K562 (cell line): Measurements from ENCODE around the gene TMEM135. TPM values are rescaled to one million over a fixed set of nuclear protein-coding genes. Genes with fewer than 3 reads are reported as not detected.

ENCODE experiments used
- DNMT1 ChIP-seq: fragments of 450-650 bp; IDR thresholded peaks from 2 replicates; pipeline ENCODE4 v1.6.1; 2016; ENCODE audit warnings: antibody characterized with exemption, mild to moderate bottlenecking
- ESRRA ChIP-seq: fragments of 450-650 bp; IDR thresholded peaks from 2 replicates; pipeline ENCODE4 v1.6.1; 2014; ENCODE audit warnings: low read depth, mild to moderate bottlenecking, moderate library complexity, borderline replicate concordance
- L3MBTL2 ChIP-seq: fragments of 450-650 bp; IDR thresholded peaks from 2 replicates; pipeline ENCODE4 v1.6.1; 2016; ENCODE audit warnings: mild to moderate bottlenecking, moderate library complexity
- MAFF ChIP-seq: IDR thresholded peaks from 2 replicates; pipeline ENCODE4 v1.6.1; 2012; ENCODE audit warnings: low read length, improper control_type of control experiment
- NBN ChIP-seq: fragments of 450-650 bp; IDR thresholded peaks from 2 replicates; pipeline ENCODE4 v1.6.1; 2016; ENCODE audit warnings: low read depth, mild to moderate bottlenecking
- NFATC3 ChIP-seq: fragments of 450-650 bp; IDR thresholded peaks from 2 replicates; pipeline ENCODE4 v1.6.1; 2017; ENCODE audit warnings: mild to moderate bottlenecking
- NFE2 ChIP-seq: IDR thresholded peaks from 2 replicates; pipeline ENCODE4 v1.6.1; 2014; ENCODE audit warnings: antibody characterized with exemption, low read depth
- NFIC ChIP-seq: fragments of 450-650 bp; IDR thresholded peaks from 2 replicates; pipeline ENCODE4 v1.6.1; 2017; ENCODE audit warnings: mild to moderate bottlenecking, inconsistent platforms
- NR2C1 ChIP-seq, 2 experiments: fragments of 450-650 bp; IDR thresholded peaks; 2 replicates each; pipeline ENCODE4 v1.6.1; 2017; ENCODE audit warnings: mild to moderate bottlenecking in 2 of 2, antibody characterized with exemption in 1 of 2, inconsistent platforms in 1 of 2, missing compliant biosample characterization in 1 of 2, missing genetic modification characterization in 1 of 2
- RBM14 ChIP-seq: fragments of 200-400 bp; formaldehyde crosslinking; IDR thresholded peaks from 2 replicates; pipeline ENCODE4 v1.6.1; 2018; ENCODE audit warnings: low read depth, mild to moderate bottlenecking, low read length, moderate library complexity, borderline replicate concordance; ENCODE audit not compliant: insufficient read depth
- RCOR1 ChIP-seq, 2 experiments: IDR thresholded peaks; 2 replicates each; pipeline ENCODE4 v1.6.1; 2012; ENCODE audit warnings: low read depth in 2 of 2, low read length in 2 of 2, borderline replicate concordance in 1 of 2, improper control_type of control experiment in 1 of 2
- RNF2 ChIP-seq: sonication (generic); IDR thresholded peaks from 2 replicates; pipeline ENCODE4 v1.6.1; 2016
- SMARCA4 ChIP-seq: fragments of 450-650 bp; IDR thresholded peaks from 2 replicates; pipeline ENCODE4 v1.6.1; 2016
- WHSC1 ChIP-seq: IDR thresholded peaks from one replicate; pipeline ENCODE4 v1.6.1; 2012; ENCODE audit warnings: low read length, control low read depth, inconsistent platforms
- XRCC5 ChIP-seq: fragments of 200-400 bp; formaldehyde crosslinking; IDR thresholded peaks from 2 replicates; pipeline ENCODE4 v1.6.1; 2017; ENCODE audit warnings: low read depth, mild to moderate bottlenecking, low read length
- ZKSCAN3 ChIP-seq: fragments of 250-450 bp; sonication (Bioruptor Pico); IDR thresholded peaks from 2 replicates; pipeline ENCODE4 v1.4.0; 2020
- polyA plus RNA-seq, 8 experiments: library from polyadenylated mRNA; depleted of rRNA in 4 of 8; stranded (reverse) in 5 of 8; unstranded in 3 of 8; fragments of >200 nt; fragmentation: Nextera tagmentation in 2 of 8; fragmentation: Illumina TruSeq in 1 of 8; extraction: Ambion mirVana in 2 of 8; extraction: Trizol in 1 of 8; gene quantifications; 2 replicates each; pipeline versions ENCODE4 v1.2.1 to v1.2.3, GENCODE V29; 2011 to 2014; ENCODE audit warnings: inconsistent platforms in 1 of 8, missing spikeins in 1 of 8
- total RNA-seq, 7 experiments: library from RNA; depleted of rRNA in 6 of 7; stranded (reverse); fragments of >200 nt in 6 of 7; fragmentation: Illumina TruSeq in 2 of 7; extraction: Trizol in 2 of 7; gene quantifications; 2 replicates each; pipeline versions ENCODE4 v1.2.1 to v1.2.3, GENCODE V29; 2011 to 2021; ENCODE audit warnings: low replicate concordance in 1 of 7
- TF ChIP-seq, protein P1 (sequence below): fragments of 450-650 bp; IDR thresholded peaks from 2 replicates; pipeline ENCODE4 v1.6.1; 2016
- TF ChIP-seq, protein P2 (sequence below): sonication (generic); formaldehyde crosslinking; IDR thresholded peaks from 2 replicates; pipeline ENCODE4 v1.8.0; 2022; ENCODE audit warnings: mild to moderate bottlenecking, missing genetic modification reagents
- TF ChIP-seq, protein P3 (sequence below): fragments of 450-650 bp; formaldehyde crosslinking; IDR thresholded peaks from 2 replicates; pipeline ENCODE4 v1.4.0; 2022; ENCODE audit warnings: missing genetic modification characterization
- TF ChIP-seq, protein P4 (sequence below): fragments of 250-450 bp; sonication (Bioruptor Pico); IDR thresholded peaks from 2 replicates; pipeline ENCODE4 v1.4.0; 2020; ENCODE audit warnings: mild to moderate bottlenecking, moderate library complexity
- TF ChIP-seq, protein P5 (sequence below): fragments of 450-650 bp; IDR thresholded peaks from 2 replicates; pipeline ENCODE4 v1.6.1; 2017; ENCODE audit warnings: antibody characterized with exemption, mild to moderate bottlenecking

TMEM135 gene
- total and polyA plus RNA-seq, 9 of the 15 experiments (the other 6 are each of a cell fraction or from before 2014, with no cell fraction given) = 17.3 to 53.6 (median 24.9) TPM

DNA sequence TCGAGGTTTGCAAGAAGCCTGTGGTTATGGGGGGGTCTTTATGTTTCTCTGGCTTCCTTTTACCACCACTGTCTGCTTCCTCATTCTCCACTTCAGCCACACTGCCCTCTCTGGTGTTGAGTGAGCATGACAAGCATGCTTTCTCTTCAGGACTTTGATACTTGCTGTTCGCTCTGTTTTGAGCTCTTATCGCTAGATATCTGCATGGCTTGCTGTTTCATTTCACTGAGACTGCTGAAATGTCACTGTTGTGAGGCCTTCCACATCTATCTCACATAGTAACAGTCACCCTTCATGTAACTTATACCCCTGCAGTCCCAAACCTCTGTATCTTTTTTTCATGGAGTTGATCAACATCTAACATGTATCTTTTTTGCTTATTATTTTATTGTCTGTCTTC is 59.8 kb downstream of the TMEM135 start (continued):
- no peak for TF ChIP-seq WHSC1
- TF ChIP-seq RCOR1 (IDR thresholded peaks at IDR 0.05; ENCODE audit: borderline replicate concordance in 1 of 2, low read depth in 2 of 2, low read length in 2 of 2) = peak in 1 of 2 experiments; percentile 59; a peak in 1 of 4 replicates
- no peak for TF ChIP-seq NFATC3
- TF ChIP-seq ESRRA = no peak; the same call in 1 of the 2 replicates
- no peak for TF ChIP-seq XRCC5
- peak; percentile 61; the same call in 1 of the 2 replicates for TF ChIP-seq SMARCA4
- no peak for TF ChIP-seq DNMT1
- TF ChIP-seq, protein P1, sequence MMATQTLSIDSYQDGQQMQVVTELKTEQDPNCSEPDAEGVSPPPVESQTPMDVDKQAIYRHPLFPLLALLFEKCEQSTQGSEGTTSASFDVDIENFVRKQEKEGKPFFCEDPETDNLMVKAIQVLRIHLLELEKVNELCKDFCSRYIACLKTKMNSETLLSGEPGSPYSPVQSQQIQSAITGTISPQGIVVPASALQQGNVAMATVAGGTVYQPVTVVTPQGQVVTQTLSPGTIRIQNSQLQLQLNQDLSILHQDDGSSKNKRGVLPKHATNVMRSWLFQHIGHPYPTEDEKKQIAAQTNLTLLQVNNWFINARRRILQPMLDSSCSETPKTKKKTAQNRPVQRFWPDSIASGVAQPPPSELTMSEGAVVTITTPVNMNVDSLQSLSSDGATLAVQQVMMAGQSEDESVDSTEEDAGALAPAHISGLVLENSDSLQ = peak; percentile 65
- TF ChIP-seq RNF2 = no peak
- TF ChIP-seq, protein P2, sequence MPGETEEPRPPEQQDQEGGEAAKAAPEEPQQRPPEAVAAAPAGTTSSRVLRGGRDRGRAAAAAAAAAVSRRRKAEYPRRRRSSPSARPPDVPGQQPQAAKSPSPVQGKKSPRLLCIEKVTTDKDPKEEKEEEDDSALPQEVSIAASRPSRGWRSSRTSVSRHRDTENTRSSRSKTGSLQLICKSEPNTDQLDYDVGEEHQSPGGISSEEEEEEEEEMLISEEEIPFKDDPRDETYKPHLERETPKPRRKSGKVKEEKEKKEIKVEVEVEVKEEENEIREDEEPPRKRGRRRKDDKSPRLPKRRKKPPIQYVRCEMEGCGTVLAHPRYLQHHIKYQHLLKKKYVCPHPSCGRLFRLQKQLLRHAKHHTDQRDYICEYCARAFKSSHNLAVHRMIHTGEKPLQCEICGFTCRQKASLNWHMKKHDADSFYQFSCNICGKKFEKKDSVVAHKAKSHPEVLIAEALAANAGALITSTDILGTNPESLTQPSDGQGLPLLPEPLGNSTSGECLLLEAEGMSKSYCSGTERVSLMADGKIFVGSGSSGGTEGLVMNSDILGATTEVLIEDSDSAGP (CRISPR knock-in tag) = no peak
- TF ChIP-seq NR2C1 (IDR thresholded peaks at IDR 0.05) = no peak
- TF ChIP-seq NR2C1 (tag; IDR thresholded peaks at IDR 0.05) = no peak
- peak; percentile 71 for TF ChIP-seq NBN
- TF ChIP-seq, protein P3, sequence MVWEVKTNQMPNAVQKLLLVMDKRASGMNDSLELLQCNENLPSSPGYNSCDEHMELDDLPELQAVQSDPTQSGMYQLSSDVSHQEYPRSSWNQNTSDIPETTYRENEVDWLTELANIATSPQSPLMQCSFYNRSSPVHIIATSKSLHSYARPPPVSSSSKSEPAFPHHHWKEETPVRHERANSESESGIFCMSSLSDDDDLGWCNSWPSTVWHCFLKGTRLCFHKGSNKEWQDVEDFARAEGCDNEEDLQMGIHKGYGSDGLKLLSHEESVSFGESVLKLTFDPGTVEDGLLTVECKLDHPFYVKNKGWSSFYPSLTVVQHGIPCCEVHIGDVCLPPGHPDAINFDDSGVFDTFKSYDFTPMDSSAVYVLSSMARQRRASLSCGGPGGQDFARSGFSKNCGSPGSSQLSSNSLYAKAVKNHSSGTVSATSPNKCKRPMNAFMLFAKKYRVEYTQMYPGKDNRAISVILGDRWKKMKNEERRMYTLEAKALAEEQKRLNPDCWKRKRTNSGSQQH (CRISPR knock-in tag) = no peak
- no peak for TF ChIP-seq RBM14
- TF ChIP-seq, protein P4, sequence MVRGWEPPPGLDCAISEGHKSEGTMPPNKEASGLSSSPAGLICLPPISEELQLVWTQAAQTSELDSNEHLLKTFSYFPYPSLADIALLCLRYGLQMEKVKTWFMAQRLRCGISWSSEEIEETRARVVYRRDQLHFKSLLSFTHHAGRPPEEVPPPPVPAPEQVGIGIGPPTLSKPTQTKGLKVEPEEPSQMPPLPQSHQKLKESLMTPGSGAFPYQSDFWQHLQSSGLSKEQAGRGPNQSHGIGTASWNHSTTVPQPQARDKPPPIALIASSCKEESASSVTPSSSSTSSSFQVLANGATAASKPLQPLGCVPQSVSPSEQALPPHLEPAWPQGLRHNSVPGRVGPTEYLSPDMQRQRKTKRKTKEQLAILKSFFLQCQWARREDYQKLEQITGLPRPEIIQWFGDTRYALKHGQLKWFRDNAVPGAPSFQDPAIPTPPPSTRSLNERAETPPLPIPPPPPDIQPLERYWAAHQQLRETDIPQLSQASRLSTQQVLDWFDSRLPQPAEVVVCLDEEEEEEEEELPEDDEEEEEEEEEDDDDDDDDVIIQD = no peak
- TF ChIP-seq NFIC = no peak
- TF ChIP-seq NFE2 = peak; percentile 41; the same call in 1 of the 2 replicates
- no peak for TF ChIP-seq ZKSCAN3 (CRISPR knock-in tag)
- TF ChIP-seq MAFF = peak; percentile 22; the same call in 1 of the 2 replicates
- TF ChIP-seq, protein P5, sequence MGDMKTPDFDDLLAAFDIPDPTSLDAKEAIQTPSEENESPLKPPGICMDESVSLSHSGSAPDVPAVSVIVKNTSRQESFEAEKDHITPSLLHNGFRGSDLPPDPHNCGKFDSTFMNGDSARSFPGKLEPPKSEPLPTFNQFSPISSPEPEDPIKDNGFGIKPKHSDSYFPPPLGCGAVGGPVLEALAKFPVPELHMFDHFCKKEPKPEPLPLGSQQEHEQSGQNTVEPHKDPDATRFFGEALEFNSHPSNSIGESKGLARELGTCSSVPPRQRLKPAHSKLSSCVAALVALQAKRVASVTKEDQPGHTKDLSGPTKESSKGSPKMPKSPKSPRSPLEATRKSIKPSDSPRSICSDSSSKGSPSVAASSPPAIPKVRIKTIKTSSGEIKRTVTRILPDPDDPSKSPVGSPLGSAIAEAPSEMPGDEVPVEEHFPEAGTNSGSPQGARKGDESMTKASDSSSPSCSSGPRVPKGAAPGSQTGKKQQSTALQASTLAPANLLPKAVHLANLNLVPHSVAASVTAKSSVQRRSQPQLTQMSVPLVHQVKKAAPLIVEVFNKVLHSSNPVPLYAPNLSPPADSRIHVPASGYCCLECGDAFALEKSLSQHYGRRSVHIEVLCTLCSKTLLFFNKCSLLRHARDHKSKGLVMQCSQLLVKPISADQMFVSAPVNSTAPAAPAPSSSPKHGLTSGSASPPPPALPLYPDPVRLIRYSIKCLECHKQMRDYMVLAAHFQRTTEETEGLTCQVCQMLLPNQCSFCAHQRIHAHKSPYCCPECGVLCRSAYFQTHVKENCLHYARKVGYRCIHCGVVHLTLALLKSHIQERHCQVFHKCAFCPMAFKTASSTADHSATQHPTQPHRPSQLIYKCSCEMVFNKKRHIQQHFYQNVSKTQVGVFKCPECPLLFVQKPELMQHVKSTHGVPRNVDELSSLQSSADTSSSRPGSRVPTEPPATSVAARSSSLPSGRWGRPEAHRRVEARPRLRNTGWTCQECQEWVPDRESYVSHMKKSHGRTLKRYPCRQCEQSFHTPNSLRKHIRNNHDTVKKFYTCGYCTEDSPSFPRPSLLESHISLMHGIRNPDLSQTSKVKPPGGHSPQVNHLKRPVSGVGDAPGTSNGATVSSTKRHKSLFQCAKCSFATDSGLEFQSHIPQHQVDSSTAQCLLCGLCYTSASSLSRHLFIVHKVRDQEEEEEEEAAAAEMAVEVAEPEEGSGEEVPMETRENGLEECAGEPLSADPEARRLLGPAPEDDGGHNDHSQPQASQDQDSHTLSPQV = 0 out of 2 replicates have a peak, but pooled peaks have one; percentile 41
- TF ChIP-seq L3MBTL2 = 0 out of 2 replicates have a peak, but pooled peaks have one; percentile 29
